ENCODE data around the gene BCL3.
A peak's percentile ranks its signal among the peaks of the same experiment; 100 is the strongest.

Gene BCL3

DNA sequence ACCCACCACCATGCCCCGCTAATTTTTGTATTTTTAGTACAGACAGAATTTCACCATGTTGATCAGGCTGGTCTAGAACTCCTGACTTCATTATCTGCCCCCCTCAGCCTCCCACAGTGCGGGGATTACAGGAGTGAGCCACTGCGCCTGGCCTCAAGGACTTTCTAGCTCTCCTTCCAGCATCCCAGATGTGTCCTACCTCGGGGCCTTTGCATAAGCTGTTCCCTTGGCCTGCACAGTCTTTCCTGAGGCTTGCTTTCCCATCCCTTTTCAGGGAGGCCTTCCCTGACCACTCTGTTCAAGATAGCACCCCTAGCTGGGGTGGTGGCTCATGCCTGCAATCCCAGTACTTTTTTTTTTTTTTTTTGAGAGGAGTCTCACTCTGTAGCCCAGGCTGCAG, 46.1 kb downstream of the BCL3 start:
- no peak for DNase-seq (ENCODE audit: low spot score)

DNA sequence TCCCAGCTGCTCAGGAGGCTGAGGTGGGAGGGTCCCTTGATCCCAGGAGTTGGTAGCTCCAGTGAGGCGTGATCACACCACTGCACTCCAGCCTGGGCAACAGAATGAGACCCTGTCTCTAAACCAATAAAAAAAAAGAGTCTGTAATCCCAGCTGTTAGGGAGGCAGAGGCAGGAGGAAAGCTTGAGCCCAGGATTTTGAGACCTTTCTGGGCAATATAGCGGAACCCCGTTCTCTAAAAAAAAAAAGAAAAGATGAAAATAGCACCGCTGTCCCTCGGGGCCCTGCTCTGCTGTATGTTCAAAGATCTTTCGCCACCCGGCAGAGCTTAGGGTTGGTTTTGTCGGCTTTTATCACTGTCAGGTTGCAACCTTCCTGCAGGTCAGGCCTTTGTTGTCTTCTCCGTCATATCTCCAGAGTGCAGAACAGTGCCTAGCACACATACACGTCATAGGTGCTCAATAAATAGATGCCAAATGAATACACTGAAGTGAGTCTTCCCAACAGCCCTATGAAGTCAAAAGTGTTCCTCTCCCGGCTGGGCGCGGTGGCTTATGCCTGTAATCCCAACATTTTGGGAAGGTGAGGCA, 47.0 kb downstream of the BCL3 start:
- DNase-seq (ENCODE audit: low spot score) = no peak

DNA sequence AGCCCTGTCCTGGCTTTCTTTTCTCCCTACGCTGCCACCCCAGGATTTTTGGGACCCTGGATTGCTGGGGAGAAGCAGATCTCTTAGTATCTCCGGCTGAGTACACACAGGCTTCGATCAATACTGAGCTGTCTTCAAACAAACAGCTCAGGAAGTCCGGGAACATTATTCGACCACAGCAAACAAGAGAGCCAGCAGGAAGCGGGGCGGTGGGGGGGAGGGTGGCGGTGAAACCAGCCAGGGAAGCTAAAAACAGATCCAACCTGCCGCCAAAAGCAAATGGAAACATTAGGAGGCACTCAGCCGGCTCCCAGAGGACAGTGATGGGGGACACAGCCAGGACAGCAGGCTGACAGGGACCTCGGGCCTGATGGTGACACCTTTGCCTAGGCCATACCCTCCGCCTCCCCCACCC, 48.2 kb downstream of the BCL3 start:
- no peak for DNase-seq (ENCODE audit: low spot score)

DNA sequence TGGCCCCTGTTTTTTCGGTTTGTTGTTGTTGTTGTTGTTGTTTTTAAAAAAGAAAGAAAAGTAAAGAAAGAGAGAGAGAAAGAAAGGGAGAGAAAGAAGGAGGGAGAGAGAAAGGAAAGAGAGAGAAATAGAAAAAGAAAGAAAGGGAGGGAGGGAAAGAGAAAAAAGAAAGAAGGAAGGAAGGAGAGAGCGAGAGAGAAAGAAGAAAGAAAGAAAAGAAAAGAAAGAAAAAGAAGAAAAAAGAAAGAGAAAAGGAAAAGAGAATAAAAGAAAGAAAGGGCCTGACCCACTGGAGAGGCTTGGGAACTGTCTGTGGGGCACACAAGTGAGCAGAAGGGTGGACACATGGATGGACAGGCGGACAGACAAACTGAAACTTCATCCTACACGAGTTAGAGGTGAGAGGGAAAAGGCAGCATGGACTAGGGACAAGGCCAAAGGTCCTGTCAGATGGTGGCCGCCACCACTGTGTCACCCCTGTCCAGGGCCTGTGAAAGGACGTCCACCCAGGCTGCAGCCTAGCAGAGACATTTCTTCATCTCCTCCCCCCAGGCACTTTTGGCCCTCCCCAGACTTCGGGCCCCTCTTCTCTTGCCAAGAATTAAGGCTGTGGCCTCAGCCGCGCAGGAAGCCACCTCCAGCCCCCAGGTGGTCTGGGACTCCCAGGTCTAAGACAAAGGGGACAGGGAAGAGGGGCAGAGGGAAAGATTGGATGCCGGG, 51.3 kb downstream of the BCL3 start:
- DNase-seq (ENCODE audit: low spot score) = no peak

DNA sequence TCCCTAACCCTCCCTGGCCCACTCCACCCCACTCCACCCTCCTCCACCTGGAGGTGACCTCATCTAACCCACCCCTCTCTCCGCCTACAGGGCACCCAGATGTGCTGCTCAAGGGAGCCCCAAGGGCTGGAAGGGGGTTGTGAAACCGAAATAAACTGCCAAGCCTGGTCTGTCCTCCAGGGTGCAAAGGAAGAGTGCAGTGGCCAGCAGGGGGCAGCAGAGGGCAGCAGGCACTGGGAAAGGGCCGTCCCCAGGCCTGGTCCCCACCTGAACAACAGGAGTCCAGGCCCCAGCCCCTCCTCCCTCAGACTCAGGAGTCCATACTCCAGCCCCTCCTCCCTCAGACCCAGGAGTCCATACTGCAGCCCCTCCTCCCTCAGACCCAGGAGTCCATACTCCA, 52.0 kb downstream of the BCL3 start:
- DNase-seq (ENCODE audit: low spot score) = peak; percentile 94

DNA sequence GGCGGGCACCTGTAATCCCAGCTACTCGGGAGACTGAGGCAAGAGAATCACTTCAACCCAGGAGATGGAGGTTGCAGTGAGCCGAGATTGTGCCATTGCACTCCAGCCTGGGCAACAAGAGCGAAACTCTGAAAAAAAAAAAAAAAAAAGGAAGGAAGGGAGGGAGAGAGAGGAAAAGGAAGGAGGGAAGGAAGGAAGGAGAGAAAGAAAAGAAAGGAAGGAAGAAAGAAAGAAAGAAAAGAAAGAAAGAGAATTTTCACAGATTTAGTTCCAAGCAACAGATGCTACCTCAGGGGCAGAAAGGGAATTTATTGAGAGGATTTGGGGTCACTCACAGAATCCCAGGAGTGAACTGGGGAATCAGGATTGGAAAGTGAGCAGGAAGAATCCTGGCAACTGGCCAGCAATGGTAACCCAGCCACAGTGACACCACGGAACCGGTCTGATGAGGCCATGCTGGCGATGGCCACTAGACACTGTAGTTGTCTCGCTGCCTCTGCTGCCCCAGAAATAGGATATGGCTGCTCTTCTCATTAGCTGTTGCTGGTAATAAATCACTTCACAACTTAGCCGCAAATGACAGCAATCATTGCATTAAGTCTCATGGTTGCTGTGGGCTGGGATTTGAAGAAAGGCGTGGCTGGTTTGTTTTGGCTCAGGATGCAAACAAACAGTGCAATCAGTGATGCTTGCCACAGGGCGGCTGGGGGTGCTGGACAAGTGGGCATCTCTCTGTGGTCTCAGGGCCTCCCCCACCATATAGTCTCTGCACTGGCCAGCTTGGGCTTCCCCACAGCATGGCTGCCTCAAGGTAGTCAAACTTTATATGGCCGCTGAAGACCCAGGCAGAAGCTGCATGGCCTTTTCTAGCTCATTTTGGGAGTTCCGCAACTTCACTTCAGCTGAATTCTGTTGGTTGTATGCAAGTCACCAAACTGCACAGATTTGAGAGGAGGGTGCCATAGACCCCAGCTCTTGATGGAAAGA, 55.2 kb downstream of the BCL3 start:
- DNase-seq (ENCODE audit: low spot score) = no peak

DNA sequence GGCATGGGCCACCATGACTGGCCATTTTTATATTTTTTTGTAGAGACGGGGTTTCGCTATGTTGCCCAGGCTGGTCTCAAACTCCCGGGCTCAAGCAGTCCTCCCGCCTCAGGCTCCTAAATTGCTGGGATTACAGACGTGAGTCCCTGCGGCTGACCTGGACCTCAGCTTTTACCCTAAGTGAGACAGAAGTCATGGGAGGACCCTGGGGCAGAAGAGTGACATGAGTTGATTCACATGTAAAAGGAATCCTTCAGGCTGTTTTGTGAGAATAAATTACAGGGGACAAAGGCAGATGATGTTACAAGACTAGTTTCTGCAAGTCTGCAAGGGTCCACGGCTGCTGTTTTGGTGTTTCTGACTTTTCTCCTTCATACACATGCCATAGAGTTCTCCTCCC, 57.8 kb downstream of the BCL3 start:
- DNase-seq (ENCODE audit: low spot score) = no peak

DNA sequence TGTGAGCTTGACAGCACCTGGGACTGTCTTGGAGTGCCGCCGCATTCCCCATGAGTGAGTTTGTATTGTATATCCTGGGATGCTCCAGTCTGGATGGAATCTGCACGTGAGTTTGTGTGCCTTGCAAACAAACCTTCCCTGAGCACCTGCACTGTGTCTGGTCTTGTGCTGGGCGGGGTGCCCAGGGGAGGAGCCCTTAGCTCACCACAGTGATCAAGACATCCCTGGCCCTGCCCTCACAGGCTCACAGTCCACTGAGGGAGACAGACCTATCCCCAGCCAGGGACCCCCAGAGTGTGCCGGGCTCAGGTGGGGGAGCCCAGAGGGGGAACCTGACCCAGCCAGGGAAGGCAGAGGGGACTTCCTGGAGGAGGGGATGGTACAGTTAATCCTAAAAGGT, 58.7 kb downstream of the BCL3 start:
- no peak for DNase-seq (ENCODE audit: low spot score)

DNA sequence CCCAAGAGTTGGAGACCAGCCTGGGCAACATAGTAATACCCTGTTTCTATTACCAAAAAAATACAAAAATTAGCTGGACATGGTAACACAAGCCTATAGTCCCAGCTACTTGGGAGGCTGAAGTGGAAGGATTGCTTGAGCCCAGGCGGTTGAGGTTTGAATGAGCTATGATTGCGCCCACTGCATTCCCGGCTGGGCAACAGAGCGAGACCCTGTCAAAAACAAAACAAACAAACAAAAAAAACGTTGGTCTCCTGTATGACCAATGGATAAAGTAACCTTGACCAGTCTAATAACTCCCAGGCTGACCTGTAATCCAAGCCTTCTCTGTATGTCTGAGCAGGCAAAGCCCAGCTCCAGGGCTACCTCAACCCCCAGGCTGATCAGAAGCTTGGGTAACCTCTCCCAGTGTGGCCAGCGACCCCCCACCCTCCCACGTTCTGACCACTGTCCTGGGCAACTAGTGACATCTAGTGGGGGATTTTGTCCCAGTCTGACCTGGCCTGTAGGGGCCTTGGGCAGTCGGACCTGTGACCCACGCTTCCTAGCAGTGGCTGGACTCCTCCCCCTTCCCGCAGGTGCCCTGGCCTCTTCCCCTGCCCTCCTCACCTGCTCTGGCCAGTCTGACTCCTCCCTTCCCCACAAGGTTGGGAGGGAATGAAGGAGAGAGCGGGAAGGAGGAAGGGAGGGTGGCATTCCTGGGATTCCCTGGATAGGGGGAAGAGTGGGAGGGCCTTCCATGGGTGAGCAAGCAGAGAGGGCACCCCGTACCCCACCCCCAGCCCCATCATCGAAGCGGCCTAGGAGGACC, 59.3 kb downstream of the BCL3 start:
- peak; percentile 64 for DNase-seq (ENCODE audit: low spot score)

DNA sequence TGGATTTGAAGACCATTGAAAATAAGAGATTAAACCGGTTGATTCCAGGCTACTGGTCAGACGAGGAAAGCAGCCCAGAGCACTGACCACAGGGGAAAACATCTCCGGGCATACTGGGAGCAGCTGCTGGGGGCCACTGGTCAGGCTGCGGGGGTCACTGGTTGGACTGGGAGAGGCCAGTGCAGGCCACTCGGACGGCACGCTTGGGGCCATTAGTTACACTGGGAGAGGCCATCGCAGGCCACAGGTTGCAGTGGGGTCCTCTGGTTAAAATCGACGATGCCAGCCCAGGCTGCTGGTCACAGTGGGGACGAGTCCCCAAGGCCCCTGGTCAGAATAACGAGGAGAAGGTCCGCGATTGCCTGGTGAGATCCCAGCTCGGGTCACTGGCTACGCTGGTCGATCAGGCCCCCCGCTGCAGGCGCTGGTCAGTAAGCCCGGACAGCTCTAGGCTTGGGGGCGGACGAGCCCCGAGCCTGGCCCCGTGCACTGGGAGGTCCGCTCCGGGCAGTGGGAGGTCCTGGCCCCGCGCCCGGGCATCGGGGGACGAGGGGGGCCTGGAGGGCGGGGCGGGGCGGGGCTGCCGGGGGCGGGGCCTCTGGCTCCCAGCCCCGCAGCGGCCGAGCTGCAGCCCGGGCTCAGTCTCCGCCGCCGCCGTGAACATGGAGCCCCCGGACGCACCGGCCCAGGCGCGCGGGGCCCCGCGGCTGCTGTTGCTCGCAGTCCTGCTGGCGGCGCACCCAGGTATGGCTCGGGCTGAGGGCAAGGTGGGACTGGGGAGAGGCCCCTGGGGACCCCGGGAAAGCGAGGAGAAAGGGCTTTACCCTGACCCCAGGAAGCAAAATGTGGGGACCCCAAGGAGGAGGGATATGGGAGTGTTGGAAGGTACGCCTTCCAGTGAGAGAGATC, 60.2 kb downstream of the BCL3 start, which contains the start of gene BCAM:
TSS of gene BCAM (plus strand) at position 641 of the 909 bp plus-strand sequence. CDS start at position 663, 22 bp downstream.
- peak; percentile 96 for DNase-seq (ENCODE audit: low spot score)
